NCI-H226 (cell line): ENCODE data around the gene CNIH3.
"Not testable (repeated sequence)": the region's sequence is repeated elsewhere in the genome, so short reads cannot be mapped to it uniquely, and the experiment has no call there.

ENCODE experiments used
- DNase-seq: peaks from one replicate; pipeline ENCODE4 v3.0.0-alpha.2; 2015

CNIH3 gene

GRCh38 chr1:224691148-224691925 lies 75.2 kb downstream of the CNIH3 start:
- no peak for DNase-seq

GRCh38 chr1:224694969-224695368 lies 78.9 kb downstream of the CNIH3 start:
- DNase-seq, result no peak

DNA sequence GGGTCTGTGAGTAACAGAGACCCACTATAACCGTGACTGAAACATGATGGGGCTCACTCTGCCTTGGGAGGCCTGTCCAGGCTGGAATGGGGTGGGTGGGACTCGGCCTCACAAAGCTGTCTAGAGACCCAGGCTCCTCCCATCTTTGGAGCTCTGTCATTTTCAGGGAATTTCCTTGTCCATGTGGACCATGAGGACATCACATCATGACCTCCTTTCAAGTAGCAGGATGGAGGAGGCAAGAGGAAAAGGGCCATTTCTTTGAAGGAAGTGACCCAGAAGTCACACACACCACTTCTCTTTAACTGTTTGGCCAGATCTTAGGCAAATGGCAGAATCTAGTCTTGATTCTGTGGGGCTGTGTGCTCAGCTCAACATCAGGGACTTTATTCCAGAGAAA lies 79.9 kb downstream of the CNIH3 start:
- no peak for DNase-seq

DNA sequence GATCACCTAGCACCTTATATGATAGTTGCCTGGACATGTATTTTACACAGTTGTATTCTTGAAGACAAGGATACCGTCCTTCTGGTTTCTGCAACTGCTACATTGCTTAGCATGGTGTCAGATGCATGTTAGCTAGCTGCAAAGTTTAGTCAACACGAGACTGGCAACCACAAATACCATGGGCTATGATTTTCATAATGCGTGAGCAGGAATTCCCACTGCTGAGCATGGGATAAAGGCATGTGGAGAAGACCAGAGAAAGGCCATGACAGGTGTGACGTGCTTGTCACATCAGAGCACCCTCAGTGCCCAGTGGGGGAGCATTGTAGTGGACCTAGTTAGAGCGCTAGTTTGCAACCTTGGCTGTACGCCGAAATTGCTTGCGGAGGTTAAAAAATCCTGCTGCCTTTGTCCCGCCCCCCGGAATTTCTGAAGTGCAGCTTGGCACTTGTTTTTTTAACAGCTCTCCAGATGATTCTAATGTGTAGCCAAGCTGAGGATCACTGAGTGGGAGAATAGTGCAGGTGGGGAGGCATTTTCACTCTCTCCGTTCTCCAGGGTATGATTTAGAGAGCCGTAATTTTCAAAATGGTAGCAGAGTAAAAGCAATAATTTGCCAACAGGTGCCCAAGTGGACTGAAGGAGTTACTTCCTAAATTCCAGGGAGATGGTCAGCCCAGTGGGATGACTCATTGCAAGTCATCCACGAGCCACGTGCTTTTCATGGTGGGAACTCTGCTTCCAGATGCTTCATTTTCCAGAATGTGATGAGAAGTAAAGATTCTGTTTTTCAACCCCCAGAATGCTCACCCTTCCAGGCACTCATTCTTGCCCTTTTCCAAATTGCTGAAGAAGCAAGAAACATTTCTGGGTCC lies 81.0 kb downstream of the CNIH3 start:
- DNase-seq, result peak; percentile 27

- DNase-seq, result no peak
These were observed 81.9 kb downstream of the CNIH3 start for GRCh38 chr1:224698015-224698451.

DNA sequence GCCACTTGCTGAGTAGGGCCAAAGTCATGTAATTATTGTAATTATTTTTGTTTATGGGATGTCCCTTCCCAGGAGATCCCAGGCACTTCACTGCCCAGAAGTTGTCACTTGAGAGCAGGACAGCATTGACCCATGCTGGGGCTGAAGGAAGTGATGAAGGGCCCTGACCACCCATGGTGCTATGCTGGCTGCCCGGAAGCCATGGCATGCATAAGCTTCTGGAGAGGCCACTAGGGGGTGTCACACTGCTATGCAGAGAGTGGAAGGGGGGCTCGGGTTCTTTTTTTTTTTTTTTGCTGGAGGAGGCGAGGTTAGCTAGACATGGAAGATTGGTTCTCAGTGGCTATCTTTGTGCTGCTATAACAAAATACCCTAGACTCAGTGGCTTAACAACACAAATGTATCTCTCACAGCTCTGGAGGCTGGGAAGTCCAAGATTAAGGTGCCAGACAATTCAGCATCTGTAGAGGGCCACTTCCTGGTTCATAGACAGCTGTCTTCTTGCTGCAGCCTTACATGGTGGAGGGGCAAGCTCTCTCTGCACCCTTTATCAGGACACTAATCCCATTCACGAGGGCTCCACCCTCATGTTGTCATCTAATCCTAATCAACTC lies 84.9 kb downstream of the CNIH3 start:
- DNase-seq, result no peak

DNA sequence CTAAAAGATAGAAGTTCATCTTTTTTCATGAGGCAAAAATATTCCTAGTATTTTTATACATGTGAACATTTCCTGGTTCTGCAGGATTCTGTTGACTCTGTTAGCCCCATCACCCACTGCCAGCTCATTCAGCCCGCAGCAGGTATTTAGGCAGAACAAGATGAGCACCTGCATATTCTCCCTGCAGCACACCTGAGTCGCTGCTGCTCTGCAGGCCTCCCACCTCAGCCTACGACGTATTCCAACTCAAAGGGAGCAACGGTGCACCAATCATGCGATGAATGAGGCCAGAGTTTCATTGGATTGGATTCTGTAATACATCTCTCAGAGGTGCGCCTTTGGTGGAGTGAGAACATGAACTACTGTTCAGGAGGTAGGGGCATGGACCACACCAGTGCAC lies 87.6 kb downstream of the CNIH3 start:
- DNase-seq, result no peak

GRCh38 chr1:224704107-224704735 lies 88.1 kb downstream of the CNIH3 start:
- DNase-seq, result no peak

DNA sequence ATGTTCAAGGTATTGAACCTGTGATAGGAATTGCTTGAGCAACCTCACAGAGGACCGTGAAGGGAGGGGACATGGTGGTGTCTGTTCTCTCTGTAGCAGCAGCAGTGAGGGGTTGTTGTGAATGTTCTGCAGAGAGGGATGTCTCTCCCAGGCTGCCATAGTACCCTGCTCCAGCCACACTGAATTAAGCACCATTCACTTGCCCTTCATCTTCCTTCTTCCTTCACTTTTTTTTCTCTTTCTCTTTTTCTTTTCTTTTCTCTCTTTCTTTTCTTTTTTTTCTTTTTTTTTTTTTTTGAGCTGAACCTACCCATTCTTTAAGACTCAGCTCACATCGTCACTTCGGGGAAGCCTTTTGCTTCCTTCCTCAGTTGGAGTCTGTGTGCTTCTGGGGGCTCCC lies 89.5 kb downstream of the CNIH3 start:
- DNase-seq, result no peak

- DNase-seq, result peak; percentile 46
These were observed 92.0 kb downstream of the CNIH3 start for GRCh38 chr1:224707843-224708725.

DNA sequence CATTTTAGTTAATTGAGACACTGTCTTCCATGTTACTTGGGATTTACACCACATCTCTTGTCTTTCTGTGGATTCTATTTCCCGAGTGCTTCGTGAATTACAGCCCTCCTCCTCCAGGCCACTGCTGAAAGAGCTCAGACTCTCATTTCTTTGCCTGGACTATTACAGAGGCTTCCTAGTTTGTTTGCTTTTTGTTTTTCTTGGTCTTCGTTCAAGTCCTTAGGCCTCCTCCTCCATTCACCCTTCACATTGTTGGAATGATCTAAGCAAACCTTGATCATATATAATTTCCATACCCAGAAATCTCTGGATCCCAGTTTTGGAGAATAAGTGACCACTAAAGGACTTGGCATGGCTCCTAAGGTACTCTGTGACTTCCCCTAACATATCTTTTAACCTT lies 94.1 kb downstream of the CNIH3 start:
- DNase-seq, result no peak

DNA sequence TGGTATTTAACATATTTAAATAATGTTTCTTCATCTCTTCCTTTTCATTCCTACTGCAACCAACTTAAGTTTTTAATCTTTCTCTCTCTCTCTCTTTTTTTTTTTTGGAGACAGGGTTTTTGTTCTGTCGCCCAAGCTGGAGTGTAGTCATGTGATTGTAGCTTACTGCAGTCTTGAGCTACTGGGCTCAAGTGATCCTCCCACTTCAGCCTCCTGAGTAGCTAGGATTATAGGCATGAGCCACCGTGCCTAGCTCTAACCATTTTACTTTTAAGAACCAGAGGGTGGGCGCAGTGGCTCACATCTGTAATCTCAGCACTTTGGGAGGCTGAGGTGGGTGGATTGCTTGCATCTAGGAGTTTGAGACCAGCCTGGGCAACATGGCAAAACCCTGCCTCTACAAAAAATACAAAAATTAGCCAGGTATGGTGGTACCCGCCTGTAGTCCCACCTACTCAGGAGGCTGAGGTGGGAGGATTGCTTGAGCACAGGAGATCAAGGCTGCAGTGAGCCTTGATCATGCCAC lies 95.2 kb downstream of the CNIH3 start:
- DNase-seq, result not testable (repeated sequence)

- no peak for DNase-seq
These were observed 95.8 kb downstream of the CNIH3 start for GRCh38 chr1:224711876-224712275.

GRCh38 chr1:224713228-224713627 lies 97.1 kb downstream of the CNIH3 start:
- no peak for DNase-seq

GRCh38 chr1:224714553-224714952 lies 98.4 kb downstream of the CNIH3 start:
- no peak for DNase-seq

DNA sequence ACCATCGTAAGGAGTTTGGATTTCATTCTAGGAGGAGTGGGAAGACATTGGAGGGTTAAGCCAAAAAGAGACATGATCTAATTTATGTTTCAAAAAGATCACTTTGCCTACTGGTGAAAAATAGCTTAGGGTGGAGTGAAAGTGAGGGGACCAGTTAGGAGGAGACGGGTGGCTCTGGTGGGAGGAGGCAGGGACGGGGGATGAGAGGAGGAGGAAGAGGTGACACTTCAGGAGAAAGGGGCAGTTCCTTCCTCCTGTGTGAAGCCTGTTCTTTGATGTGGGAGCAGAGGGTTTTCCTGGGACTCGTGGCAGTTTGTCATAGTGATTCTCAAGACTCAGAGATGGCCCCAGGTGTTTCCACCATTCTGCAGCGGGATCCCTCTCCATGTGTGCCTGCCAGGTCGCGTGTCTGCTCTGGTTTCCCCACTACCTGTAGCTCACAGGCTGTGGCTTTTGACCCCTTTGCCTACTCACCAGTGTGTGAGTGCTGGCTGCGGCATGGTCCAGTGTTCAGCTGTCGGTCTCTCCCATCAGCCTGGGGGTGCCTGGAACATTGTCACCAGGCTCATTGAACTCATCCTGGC lies 102.4 kb downstream of the CNIH3 start:
- no peak for DNase-seq

GRCh38 chr1:224719716-224720115 lies 103.6 kb downstream of the CNIH3 start:
- DNase-seq, result no peak

- DNase-seq, result no peak
These were observed 104.1 kb downstream of the CNIH3 start for GRCh38 chr1:224720216-224720615.

- DNase-seq, result no peak
These were observed 104.9 kb downstream of the CNIH3 start for GRCh38 chr1:224721000-224721399.

- no peak for DNase-seq
These were observed 106.7 kb downstream of the CNIH3 start for GRCh38 chr1:224722838-224723237.

- DNase-seq, result no peak
These were observed 108.4 kb downstream of the CNIH3 start for GRCh38 chr1:224724566-224724965.
